ENCODE data around the gene DNAJC9. TPM values are rescaled to one million over a fixed set of nuclear protein-coding genes. Genes with fewer than 3 reads are reported as not detected.

The DNAJC9 gene
- polyA plus RNA-seq, 3 donors from 2014 or later, result 26.4 to 27.6 (median 26.9) TPM

DNA sequence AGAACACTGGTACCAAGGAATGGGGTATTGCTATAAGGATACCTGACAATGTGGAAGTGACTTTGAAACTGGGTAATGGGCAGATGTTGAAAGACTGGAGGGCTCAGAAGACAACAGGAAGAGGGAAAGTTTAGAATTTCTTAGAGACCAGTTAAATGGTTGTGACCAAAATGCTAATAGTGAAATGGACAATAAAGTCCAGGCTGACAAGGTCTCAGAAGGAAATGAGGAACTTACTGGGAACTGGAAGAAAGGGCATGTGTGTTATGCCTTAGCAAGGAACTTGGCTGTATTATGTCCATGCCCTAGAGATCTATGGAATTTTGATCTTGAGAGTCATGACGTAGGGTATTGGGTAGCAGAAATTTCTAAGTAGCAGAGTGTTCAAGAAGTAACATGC lies 41.2 kb downstream of the DNAJC9 start:
- Mint-ChIP-seq H3K4me3 (no peak overlapping the region), H3K27me3 (ENCODE audit: low read depth in 3 of 3) (peaks cover 0 to 4% (median 1%) of the 10 kb centered on the region in 3 donors), H3K4me1 (no peaks in the 10 kb centered on the region), H3K27ac (no peak overlapping the region), H3K36me3 (peaks cover 0 to 19% (median 19%) of the 10 kb centered on the region in 3 donors), H3K9me3 (no peaks in the 10 kb centered on the region)
- DNase-seq, result no peak

DNA sequence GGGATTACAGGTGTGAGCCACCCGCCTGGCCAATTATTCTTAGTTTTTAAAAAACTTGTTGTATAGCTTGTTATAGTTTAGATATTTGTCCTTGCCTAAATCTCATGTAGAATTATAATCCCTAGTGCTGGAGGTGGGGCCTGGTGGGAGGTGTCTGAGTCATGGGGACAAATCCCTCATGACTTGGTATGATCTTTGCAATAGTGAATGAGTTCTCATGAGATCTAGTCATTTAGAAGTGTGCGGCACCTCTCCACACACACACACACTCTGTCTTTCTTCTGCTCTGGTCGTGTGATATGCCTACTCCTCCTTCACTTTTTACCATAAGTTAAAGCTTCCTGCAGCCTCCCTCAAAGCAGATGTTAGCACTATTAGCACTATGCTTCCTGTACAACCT lies 42.0 kb downstream of the DNAJC9 start:
- no peak for DNase-seq
- peaks cover 0 to 4% (median 1%) of the 10 kb centered on the region in 3 donors for H3K27me3 Mint-ChIP-seq (ENCODE audit: low read depth in 3 of 3)
- no peaks in the 10 kb centered on the region for H3K9me3 Mint-ChIP-seq
- H3K36me3 Mint-ChIP-seq, result peaks cover 0 to 21% (median 19%) of the 10 kb centered on the region in 3 donors
- H3K4me3 Mint-ChIP-seq, result no peak overlapping the region
- no peak overlapping the region for H3K27ac Mint-ChIP-seq
- no peaks in the 10 kb centered on the region for H3K4me1 Mint-ChIP-seq

Other genes with a start within 250 kb of the DNAJC9 start
- gene P4HA1, start 150.4 kb downstream of the DNAJC9 start, polyA plus RNA-seq, result 10 to 100 TPM; 16.9 to 26.5 (median 21.1) TPM
- 1 to 10 TPM in 1 of 3 donors, under 1 TPM in 1, not detected in 1; 0.77 to 1.2 TPM for gene NUDT13, start 136.8 kb downstream of the DNAJC9 start, polyA plus RNA-seq
- gene ECD, start 79.2 kb downstream of the DNAJC9 start, polyA plus RNA-seq, result 10 to 100 TPM; 26.3 to 41.8 (median 30.3) TPM
- gene FAM149B1, start 79.1 kb downstream of the DNAJC9 start, polyA plus RNA-seq, result 1 to 10 TPM; 4.0 to 4.9 (median 4.5) TPM
- gene MRPS16, start 5.4 kb upstream of the DNAJC9 start, polyA plus RNA-seq, result 100 to 1,000 TPM in 1 of 3 donors, 10 to 100 TPM in 2; 74.2 to 102 (median 98.9) TPM
- gene CFAP70, start 111.6 kb upstream of the DNAJC9 start, polyA plus RNA-seq, result under 1 TPM in 1 of 3 donors, not detected in 2; 0.16 TPM
- gene ANXA7, start 166.8 kb upstream of the DNAJC9 start, polyA plus RNA-seq, result 100 to 1,000 TPM; 119 to 234 (median 136) TPM
- under 1 TPM in 2 of 3 donors, not detected in 1; 0.16 to 0.38 TPM for gene MSS51, start 186.3 kb upstream of the DNAJC9 start, polyA plus RNA-seq
- gene PPP3CB, start 248.8 kb upstream of the DNAJC9 start, polyA plus RNA-seq, result 1 to 10 TPM; 6.9 to 8.7 (median 8.3) TPM

All from immature natural killer cell (primary cell).